CD1c-positive myeloid dendritic cell (primary cell): ENCODE results near the gene KMT2C.
A peak's percentile ranks its signal among the peaks of the same experiment; 100 is the strongest.

Source experiments
- DNase-seq: peaks from one replicate; pipeline ENCODE4 v3.0.0-alpha.2; 2016; ENCODE audit errors: extremely low spot score

Gene KMT2C

DNA sequence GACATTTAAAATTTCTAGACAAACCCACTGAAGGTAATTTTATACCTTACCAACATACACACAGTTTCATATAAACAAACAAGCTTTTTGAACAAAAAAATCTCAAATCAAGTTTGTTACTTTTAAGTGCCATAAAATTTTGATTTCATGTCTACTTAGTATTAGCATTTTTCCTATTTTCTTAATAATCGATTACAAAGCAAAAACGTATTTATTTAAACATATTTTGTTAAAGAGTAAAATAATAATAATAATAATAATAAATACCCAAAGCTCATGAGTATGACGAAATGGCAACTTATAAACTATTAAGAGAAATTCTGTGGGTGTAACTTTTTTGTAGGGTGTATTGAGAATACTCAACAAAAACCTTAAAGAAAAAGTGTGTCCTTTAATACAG lies 232.7 kb downstream of the KMT2C start:
- no peak for DNase-seq

DNA sequence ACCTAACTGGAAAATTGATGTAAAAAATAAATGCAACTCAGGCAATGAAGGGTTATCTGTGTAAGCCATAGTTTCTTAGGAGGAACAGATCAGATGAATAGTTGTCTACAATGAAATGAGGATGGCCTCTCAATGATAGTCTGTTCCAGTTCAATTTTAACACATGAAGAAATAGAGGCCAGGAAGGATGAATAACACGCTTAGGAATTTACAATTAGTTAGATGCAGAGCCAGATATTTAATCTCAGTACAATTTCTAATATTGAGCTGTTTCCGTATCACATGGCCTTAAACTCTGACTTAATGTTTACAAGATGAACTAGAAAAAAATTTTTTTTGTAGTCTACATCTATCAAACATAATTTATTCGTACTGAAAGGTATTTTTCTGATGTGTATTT lies 233.7 kb downstream of the KMT2C start:
- DNase-seq, result no peak

DNA sequence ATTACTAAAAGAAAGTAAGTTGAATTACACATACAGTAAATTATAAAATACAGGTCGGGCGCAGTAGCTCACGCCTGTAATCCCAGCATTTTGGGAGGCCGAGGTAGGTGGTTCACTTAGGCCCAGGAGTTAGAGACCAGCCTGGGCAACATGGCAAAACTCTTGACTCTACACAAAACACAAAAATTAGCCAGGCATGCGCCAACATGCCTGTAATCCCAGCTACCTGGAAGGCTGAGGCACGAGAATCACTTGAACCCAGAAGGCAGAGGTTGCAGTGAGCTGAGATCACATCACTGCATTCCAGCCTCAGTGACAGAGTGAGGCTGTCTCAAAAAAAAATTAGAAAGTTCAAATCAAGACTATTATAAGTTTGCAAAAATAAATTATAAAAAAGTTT lies 235.4 kb downstream of the KMT2C start:
- no peak for DNase-seq

DNA sequence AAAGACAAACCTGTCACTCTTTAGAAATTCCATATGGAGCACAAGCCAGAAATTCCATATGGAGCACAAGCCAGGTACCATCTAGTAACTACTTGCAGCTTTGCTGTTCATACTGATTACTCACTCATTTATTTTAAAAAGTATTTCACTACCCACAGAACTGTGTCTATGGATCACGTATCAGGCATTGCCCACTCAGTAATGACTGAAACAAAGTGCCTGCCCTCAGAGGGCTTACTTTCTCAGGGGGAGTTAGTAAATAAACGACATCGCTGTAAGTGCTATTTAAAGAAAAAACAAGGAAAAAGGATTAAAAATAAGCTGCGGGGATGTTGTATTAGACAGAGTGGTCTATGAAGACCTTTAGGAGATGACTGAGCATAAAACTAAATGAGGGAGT lies 239.4 kb downstream of the KMT2C start:
- no peak for DNase-seq

DNA sequence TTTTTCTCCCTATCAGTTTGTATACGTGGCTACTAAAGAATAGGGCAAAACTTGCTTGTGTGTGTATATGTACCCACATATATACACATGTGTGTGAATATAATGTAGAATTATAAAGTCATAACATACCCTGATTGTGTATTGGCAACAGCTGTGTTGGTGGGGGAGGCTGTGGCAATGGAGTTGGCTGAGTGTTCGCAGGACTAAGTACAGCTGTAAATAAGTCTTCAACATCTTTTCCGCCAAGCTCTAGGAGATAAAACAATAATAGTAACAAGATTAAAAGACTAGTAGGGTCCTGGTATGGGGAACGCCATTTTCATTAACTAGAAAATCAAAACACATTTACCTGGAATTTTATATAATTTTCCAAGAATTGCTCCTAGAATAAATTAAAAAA lies 241.9 kb downstream of the KMT2C start:
- DNase-seq, result no peak

DNA sequence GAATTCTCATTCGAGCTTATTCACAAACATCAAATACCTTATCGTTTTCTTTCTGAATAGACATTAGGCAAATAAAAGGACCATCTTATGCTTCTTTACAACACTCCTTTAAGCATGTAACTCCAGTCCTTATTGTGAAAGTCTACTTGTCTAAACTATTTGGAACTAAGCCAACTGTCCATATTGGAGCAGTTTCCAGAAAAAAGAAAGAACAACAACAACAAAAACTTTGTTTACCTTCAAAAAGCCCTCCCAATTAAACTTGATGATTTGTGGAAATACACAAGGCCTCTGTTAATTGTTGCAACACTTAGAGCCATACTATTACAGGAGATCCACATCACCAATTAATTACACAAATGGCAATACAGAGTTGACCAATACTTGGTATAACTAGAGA lies 246.7 kb downstream of the KMT2C start:
- no peak for DNase-seq

DNA sequence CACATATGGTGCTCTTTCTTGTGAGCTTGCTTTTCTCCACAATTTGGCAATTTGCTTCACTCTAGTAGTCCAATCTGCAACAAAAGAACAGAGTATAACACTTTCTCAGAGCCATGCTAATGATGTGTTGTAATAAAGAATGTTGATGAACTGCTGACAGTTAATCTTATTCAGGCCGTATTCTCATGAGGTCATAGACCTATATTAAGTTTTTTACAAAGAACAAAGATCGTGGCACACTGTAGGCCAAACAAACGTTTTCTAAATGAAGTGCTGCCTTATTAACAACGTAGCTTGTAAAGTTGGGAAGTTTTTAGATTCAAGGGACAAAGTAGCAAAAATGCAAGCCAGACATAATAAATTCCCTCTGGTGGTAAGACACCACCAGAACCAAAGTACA lies 250.2 kb downstream of the KMT2C start:
- no peak for DNase-seq

DNA sequence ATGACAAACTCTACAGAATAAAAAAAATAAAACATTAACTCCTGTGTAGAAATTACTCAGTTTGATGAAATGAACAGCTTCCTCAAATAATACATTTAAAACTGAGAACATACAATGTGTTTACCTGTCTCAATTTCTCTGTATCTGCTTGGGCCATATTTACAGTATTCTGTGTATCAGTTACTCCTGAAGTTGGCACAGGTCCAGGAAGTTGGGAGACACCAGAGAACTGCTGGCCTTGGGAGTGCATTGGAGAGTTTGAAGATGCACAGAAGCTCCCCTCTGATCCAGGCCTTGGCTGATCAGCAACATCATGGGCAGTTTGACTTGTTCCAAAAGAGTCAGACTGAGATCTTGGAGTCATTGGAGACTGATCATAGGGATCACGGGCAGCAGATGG lies 255.2 kb downstream of the KMT2C start:
- no peak for DNase-seq

DNA sequence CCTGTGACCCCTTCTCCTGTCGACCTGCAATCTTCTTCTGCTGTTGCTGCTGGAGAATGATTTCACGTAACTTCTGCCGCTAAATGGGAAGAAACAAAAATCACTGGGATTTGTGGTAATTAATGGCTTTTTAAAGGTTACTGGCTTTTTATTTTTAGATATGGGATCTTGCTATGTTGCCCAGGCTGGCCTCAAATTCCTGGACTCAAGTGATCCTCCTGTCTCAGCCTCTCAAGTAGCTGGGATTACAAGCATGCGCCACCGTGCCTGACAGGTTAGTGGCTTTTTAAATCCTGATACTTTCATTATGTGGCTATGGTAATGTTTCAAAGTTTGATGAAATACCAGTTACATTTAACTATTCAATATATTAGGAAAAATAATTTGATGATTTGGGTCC lies 255.8 kb downstream of the KMT2C start:
- DNase-seq, result no peak

DNA sequence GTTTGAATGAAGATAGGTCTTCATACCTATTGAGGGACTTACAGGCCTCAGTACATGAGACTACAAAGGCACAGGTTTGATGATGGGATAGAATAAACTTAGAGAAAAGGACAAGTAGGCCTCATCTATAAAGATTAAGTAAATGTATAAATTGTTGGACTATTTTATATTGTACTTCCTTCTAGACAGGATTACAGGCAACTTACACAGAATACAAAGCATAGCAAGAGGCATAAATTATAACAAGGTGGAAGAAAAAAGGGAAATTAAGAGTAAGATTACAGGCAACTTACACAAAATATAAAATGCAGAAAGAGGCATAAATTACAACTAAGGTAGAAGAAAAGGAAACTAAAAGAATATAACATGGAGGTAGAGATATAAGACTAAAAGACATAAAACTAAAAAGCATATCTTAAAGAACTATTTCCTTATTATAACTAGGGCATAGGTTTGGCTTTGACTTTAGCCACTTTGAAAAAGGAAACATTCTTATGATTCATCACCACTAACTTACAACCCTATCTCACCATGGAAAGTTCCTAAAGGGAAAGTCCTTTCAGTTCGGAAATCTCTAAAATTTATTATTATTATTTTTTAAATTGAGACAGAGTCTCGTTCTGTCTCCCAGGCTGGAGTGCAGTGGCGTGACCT lies 257.3 kb downstream of the KMT2C start:
- no peak for DNase-seq

DNA sequence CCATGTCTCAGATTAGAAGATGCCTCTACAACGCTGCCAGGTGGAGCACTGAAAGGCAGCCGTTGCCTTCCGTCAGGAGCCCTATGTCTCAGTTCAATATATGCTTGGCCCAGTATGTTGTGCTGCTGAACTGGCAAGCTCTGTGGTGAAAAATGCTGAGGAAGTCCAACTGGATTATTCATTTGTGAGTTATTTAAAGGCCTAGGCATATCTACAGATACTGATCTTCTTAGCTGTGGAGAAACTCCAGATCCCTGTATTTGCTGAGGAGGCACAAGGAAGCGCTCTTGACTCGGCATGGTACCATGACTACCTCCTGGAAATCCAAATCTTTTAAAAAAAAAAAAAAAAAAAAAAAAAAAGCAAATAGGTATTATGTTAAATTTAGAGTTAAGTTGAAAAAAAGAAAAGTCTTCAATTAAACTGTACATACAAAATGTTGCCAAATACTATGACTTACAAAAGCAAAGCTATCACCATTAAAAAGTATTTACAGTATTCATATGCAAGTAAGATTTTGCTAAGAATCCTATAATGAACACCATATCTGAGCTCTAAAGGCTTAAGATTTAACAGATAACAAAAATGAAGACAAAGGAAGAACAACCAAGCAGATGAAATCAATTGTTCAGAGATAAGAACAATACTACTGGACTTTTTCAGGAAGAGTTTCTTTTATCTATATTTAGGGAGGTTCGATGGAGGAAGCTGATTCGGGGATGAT lies 258.0 kb downstream of the KMT2C start:
- DNase-seq, result no peak

DNA sequence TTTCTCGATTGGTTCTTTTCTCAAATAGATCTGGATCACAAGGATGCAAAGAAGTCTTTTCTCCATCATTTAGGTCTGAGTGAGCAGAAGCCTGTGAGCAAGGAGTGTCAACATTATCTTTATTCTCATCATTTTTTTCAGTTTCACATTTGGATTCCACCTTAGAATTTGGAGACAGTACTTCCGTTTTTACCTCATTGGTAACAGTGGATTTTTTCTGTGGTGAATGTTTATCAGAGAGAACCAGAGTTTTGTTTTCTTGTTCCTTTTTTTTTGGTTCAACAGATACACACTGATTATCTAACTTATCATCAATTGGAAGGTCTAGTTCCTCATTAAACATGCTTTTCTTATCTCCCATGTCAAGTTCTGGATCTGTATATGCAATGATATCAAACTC lies 259.0 kb downstream of the KMT2C start:
- no peak for DNase-seq

DNA sequence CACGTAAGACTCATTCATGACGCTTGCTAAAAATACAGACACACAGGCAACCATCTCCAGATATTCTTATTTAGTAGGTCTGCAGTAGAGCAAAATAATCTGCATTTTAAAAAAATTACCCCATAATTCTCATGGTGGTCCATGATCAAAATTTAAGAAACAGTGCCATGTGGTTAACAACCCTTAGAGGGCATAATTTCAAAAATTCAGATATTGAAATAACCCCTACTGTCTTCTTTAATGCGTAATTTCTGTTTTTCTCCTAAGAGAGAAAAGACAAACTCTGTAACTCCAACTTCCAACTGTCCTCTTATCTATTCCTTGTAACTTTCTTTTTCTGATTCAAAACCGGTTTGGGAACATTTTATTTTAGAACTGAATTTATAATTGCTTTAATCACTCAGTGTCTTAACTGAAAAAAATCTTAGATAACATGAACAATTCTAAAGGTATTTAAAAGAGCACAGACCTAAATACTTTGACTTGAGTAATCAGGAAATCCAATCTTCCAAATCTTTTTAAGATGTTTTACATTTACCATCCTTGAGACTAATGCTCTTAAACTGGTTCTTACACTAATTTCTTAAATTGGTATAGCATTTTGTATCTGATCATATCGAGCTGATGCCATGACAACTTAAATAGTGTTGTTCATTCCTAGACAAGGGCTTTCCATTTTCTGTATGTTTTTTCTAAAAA lies 262.3 kb downstream of the KMT2C start:
- no peak for DNase-seq

DNA sequence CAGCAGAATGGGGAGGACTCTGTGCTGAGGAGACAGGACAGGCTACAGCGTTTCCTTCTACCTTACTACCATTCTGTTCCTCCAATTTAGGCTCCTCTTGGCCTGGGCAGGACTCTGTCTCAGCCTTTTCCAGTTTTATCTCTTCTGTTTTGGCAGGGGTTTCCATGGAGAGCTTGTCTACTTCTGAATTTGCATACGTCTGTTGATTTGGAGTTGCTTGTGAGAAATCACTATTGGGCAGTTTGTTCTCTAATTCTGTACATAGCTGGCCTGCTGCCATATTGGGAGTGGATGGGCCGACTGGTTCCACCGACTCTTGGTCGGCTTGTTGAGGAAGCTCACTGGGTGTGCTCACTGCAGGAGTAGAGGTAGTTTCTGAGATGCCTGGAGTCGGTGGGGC lies 273.5 kb downstream of the KMT2C start:
- DNase-seq, result no peak

DNA sequence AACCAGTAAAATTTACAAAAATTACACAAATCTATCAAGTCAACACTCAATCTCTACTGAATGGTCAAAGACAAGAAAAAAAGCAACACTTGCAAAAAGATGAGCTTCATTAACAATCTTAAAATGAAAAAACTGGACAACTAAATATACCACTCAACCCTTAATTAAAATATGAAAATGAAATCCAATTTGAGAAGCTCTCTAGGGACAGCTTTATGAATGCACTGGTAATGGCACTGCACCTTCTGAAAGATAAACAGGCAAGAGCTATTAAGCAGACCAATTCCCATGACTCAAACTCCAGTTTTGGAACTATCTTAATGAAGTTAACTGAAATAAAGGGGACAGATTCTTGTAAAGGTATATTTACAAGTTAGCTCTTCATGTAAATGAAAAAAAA lies 274.6 kb downstream of the KMT2C start:
- no peak for DNase-seq

DNA sequence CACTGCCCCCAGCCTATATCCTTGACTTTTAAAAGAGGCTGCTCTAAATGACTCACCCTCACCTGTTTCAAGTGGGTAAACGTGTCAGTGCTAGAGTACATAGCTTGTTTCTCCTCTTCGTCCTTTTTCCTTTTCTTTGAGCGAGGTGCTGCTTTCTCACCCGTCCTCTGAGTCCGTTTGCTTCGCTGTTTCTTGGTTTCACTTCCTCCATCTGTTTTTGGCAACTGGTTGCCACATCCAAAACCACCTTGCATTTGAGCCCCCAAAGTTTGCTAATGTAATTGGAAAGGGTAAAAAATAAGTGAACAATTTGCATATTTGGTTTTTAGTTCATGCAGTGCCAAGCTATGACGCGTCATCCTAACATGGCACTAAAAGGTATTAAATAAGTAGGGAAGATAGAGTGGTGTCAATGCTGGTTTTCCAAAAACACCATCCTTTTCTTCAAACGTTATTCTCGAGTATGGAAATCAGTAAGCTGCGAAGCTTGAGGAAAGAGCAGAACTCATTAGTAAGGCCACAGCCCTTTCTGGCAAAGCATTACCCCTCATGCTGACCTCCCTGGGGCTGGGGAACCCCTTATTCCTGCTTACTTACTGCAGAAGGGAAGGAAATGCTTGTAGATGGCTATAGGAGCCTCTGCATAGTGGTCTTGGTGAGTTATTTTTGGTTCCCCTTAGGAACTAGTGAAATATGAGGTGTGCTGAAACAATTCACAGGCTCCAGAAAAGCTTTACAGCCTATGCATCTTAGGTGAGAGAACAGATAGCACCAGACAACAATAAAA lies 276.8 kb downstream of the KMT2C start:
- peak; percentile 36 for DNase-seq

DNA sequence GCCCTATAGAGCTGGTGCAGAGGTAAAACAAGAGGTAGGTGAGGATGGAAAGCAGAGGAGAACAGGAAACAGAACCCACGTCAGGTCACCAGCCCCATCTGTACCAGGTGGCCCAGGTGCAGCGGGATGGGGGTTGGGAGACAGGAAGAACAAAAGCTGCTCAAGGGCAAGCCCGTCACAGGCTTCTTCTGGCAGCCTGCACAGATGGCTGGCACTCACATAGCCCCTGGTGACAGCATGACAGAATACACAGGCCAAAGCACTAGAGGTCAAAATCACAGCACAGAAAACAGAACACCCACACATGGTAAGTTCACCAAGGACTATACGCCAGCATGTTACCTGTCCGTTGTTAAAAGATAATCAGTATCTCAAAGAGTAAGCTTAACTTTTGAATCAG lies 283.5 kb downstream of the KMT2C start:
- DNase-seq, result no peak

DNA sequence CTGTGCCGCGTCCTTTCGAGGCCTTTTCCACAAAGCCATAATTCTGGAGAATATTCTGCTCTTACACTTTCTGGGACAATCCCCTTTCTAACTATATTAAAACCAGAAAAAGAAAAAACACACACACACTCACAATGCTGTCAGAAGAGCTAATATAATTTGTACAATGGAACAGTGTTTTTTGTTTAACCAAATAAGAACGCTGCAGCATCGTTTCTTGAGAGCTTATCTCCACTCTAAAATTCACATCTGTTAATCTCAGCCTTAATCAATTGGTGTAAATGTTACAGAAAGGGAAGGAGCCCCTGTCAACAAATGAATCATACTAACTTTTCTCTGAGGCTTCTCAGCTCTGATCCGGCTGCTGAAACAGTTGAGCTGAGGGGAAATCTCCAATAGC lies 286.4 kb downstream of the KMT2C start:
- DNase-seq, result no peak

DNA sequence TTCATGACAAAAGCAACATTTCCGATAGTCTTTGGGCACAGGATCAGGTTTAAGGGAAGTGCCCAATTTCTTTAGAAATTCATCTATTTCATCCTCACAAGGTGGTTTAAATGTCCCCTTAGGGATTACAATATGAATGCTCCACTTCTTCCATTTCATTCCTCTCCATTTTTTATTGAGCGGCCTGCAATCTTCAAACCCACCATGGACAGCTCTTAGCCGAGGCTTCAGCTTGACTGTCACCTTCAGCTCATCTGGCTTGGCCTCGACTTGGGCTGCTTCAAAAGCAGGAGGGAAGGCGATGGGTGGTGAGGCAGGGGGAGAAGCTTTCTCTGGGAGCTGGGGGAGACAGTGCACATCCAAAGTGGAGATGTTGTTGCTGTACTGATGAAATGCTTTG lies 287.1 kb downstream of the KMT2C start:
- DNase-seq, result no peak

DNA sequence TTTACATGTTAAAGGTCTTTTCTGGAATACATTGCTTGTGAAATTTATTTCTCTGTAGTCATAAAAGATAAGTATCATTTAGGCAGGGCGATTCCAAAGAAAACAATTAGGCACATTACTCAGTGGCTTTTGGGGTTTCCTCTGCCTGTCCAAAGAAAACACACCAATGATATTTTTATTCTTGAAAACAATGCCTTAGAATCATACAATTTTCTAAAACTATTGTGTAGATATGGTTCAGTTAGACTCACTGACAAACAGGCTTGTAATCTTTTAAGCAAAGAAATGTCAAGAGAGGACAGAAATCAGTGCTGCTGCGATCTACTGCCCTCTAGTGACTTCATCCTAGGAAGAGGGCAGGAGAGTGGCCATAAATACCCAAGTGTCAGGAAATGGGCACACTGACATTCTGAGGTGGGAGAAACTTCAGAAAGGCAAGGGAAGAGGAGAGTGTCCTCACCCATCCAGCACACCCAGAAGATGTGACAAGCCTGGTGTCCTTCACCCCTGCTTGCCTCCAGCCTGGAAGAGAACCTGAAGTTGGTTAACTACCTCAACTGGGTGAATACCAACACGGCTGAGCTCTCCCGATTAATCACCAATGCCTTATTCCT lies 289.8 kb downstream of the KMT2C start:
- DNase-seq, result no peak

DNA sequence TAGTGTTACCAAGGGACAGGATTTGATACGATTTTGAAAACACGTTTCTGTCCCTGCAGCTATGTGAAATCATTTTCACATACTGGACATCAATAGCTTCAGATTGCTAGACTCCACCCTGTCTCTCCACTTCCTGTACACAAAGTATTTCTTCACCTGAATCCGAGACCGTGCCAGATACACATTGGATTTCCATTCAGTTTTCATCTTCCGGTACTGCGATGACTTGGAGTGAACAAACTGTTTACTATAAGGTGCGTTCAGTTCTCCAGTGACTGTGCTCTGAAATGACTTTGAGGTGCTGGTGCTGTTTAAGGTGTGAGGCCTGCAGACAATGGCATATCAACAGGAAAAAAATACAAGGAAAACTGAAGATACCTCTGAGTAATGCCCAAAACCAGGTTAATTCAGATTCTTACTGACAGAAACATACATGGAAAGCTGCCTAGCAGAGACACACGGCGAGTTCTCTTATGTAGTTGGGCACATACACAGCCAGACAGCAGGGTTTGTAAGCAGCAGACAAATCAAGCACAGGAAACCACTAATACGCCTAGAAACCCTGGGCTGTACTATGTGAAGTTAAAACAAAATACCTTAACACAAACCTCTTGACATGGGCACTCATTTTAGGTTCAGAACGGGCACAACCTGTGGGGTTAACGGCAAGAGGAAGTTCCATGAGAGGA lies 291.1 kb downstream of the KMT2C start:
- DNase-seq, result no peak
